Gastroesophageal sphincter (tissue), 3 donors: ENCODE data around the gene BET1.

Source experiments
- CTCF ChIP-seq, 4 experiments: fragments of 200-600 bp in 2 of 4; fragments of 450-650 bp in 2 of 4; sonication (generic) in 1 of 4; IDR thresholded peaks; one replicate each; pipeline ENCODE4 v1.5.1; 2017 to 2019; ENCODE audit warnings: antibody characterized with exemption in 4 of 4, mild to moderate bottlenecking in 2 of 4, moderate library complexity in 2 of 4
- EP300 ChIP-seq: sonication (generic); formaldehyde crosslinking; IDR thresholded peaks from one replicate; pipeline ENCODE4 v1.6.1; 2017; ENCODE audit warnings: antibody characterized with exemption, mild to moderate bottlenecking
- POLR2A ChIP-seq, 2 donors: fragments of 450-650 bp; IDR thresholded peaks; one replicate each; pipeline ENCODE4 v1.6.1; 2017; ENCODE audit warnings: antibody characterized with exemption in 2 of 2, mild to moderate bottlenecking in 2 of 2, moderate library complexity in 1 of 2

- no peak for TF ChIP-seq POLR2A (IDR thresholded peaks at IDR 0.05)
- TF ChIP-seq CTCF (IDR thresholded peaks at IDR 0.05): no peak
- no peak for TF ChIP-seq EP300
Observed at GRCh38 chr7:93948106-93948505, 56.0 kb downstream of the BET1 start.
